Activated naive CD8-positive, alpha-beta T cell treated with anti-CD3 and anti-CD28 coated beads, Interleukin-2, amount 10 ng/mL, durations not matched to agents 7 days and 5 days (primary cell): ENCODE results near the gene PCSK1. TPM values are rescaled to one million over a fixed set of nuclear protein-coding genes. Genes with fewer than 3 reads are reported as not detected.
"Not testable (repeated sequence)": the region's sequence is repeated elsewhere in the genome, so short reads cannot be mapped to it uniquely, and the experiment has no call there.

Experiments used
- ATAC-seq: fragments of 150-1000 bp; cut with Tn5 transposase; one replicate; pipeline ENCODE4 v1.10.0; 2021; ENCODE audit warnings: low read depth, moderate library complexity
- POLR2A ChIA-PET: fragments of 350-600 bp; sonication (Branson Sonifier 250); formaldehyde crosslinking; loops from one replicate; lab custom pipeline; 2021; ENCODE audit warnings: antibody characterized with exemption; lab: Charles Lee
- DNase-seq: peaks from one replicate; pipeline ENCODE4 v3.0.0; 2021
- H3K27ac Mint-ChIP-seq: one replicate; pipeline ENCODE4 v1.8.0; 2022; ENCODE audit warnings: mild to moderate bottlenecking, mixed read lengths
- H3K27me3 Mint-ChIP-seq: one replicate; pipeline ENCODE4 v1.8.0; 2022; ENCODE audit warnings: mild to moderate bottlenecking, moderate library complexity, mixed read lengths
- H3K36me3 Mint-ChIP-seq: one replicate; pipeline ENCODE4 v1.8.0; 2021; ENCODE audit warnings: mild to moderate bottlenecking, mixed read lengths
- H3K4me1 Mint-ChIP-seq: one replicate; pipeline ENCODE4 v1.8.0; 2021; ENCODE audit warnings: mixed read lengths
- H3K4me3 Mint-ChIP-seq: one replicate; pipeline ENCODE4 v1.8.0; 2022; ENCODE audit warnings: mild to moderate bottlenecking, moderate library complexity, mixed read lengths
- H3K9me3 Mint-ChIP-seq: one replicate; pipeline ENCODE4 v1.8.0; 2021; ENCODE audit warnings: mixed read lengths
- total RNA-seq, 2 experiments: library from RNA; stranded (reverse); gene quantifications; one replicate each; pipeline ENCODE4 v1.2.3, GENCODE V29; 2021

Gene PCSK1
- total RNA-seq, 2 experiments from 2014 or later = not detected

- no peak overlapping the region for H3K27ac Mint-ChIP-seq
- POLR2A ChIA-PET = no interaction called here
- no peaks in the 10 kb centered on the region for H3K9me3 Mint-ChIP-seq
- H3K27me3 Mint-ChIP-seq = peaks cover 28% of the 10 kb centered on the region
- no peak overlapping the region for H3K4me3 Mint-ChIP-seq
- no peak for DNase-seq
- peaks cover 4% of the 10 kb centered on the region for H3K4me1 Mint-ChIP-seq
- H3K36me3 Mint-ChIP-seq = no peaks in the 10 kb centered on the region
- no peak for ATAC-seq
Measured at GRCh38 chr5:96377597-96377996, 55.5 kb downstream of the PCSK1 start.

GRCh38 chr5:96377167-96377566, 55.9 kb downstream of the PCSK1 start:
- ATAC-seq (no peak), DNase-seq (no peak)
- Mint-ChIP-seq H3K4me1 (peaks cover 4% of the 10 kb centered on the region), H3K27ac (no peak overlapping the region), H3K4me3 (no peak overlapping the region), H3K36me3 (no peaks in the 10 kb centered on the region), H3K9me3 (no peaks in the 10 kb centered on the region), H3K27me3 (peaks cover 29% of the 10 kb centered on the region)
- POLR2A ChIA-PET = no interaction called here

- Mint-ChIP-seq H3K27ac (no peak overlapping the region), H3K9me3 (no peaks in the 10 kb centered on the region), H3K36me3 (no peaks in the 10 kb centered on the region), H3K4me1 (no peaks in the 10 kb centered on the region), H3K27me3 (peaks cover 28% of the 10 kb centered on the region), H3K4me3 (no peak overlapping the region)
- POLR2A ChIA-PET = no interaction called here
- no peak for ATAC-seq
- no peak for DNase-seq
Measured at GRCh38 chr5:96374653-96375052, 58.4 kb downstream of the PCSK1 start.

GRCh38 chr5:96373381-96373733, 59.7 kb downstream of the PCSK1 start:
- peaks cover 35% of the 10 kb centered on the region for H3K27me3 Mint-ChIP-seq
- ATAC-seq (no peak), DNase-seq (no peak)
- POLR2A ChIA-PET = no interaction called here
- H3K27ac Mint-ChIP-seq = no peak overlapping the region
- H3K36me3 Mint-ChIP-seq = no peaks in the 10 kb centered on the region
- H3K4me3 Mint-ChIP-seq = no peak overlapping the region
- H3K9me3 Mint-ChIP-seq = no peaks in the 10 kb centered on the region
- no peaks in the 10 kb centered on the region for H3K4me1 Mint-ChIP-seq

GRCh38 chr5:96372726-96373380, 60.2 kb downstream of the PCSK1 start:
- DNase-seq (no peak), ATAC-seq (no peak)
- peaks cover 35% of the 10 kb centered on the region for H3K27me3 Mint-ChIP-seq
- H3K9me3 Mint-ChIP-seq = no peaks in the 10 kb centered on the region
- POLR2A ChIA-PET = no interaction called here
- no peak overlapping the region for H3K4me3 Mint-ChIP-seq
- H3K4me1 Mint-ChIP-seq = no peaks in the 10 kb centered on the region
- H3K27ac Mint-ChIP-seq = no peak overlapping the region
- no peaks in the 10 kb centered on the region for H3K36me3 Mint-ChIP-seq

GRCh38 chr5:96370976-96371375, 62.1 kb downstream of the PCSK1 start:
- Mint-ChIP-seq H3K4me3 (no peak overlapping the region), H3K36me3 (no peaks in the 10 kb centered on the region), H3K9me3 (no peaks in the 10 kb centered on the region), H3K27ac (no peak overlapping the region), H3K27me3 (peaks cover 33% of the 10 kb centered on the region), H3K4me1 (no peaks in the 10 kb centered on the region)
- DNase-seq (no peak), ATAC-seq (no peak)
- POLR2A ChIA-PET = no interaction called here

GRCh38 chr5:96367337-96367736, 65.7 kb downstream of the PCSK1 start:
- H3K27ac Mint-ChIP-seq, H3K36me3 Mint-ChIP-seq, POLR2A ChIA-PET, H3K4me1 Mint-ChIP-seq, H3K4me3 Mint-ChIP-seq, H3K9me3 Mint-ChIP-seq, DNase-seq, ATAC-seq: not testable (repeated sequence)
- peaks cover 22% of the 10 kb centered on the region for H3K27me3 Mint-ChIP-seq

GRCh38 chr5:96354237-96354636, 78.8 kb downstream of the PCSK1 start:
- no peak for ATAC-seq
- Mint-ChIP-seq H3K4me1 (no peaks in the 10 kb centered on the region), H3K9me3 (no peaks in the 10 kb centered on the region), H3K36me3 (no peaks in the 10 kb centered on the region), H3K27me3 (peaks cover 21% of the 10 kb centered on the region), H3K4me3 (no peak overlapping the region), H3K27ac (no peak overlapping the region)
- POLR2A ChIA-PET = no interaction called here
- no peak for DNase-seq

GRCh38 chr5:96353220-96353619, 79.8 kb downstream of the PCSK1 start:
- Mint-ChIP-seq H3K27ac (no peak overlapping the region), H3K9me3 (no peaks in the 10 kb centered on the region), H3K27me3 (peaks cover 17% of the 10 kb centered on the region), H3K4me1 (no peaks in the 10 kb centered on the region), H3K36me3 (no peaks in the 10 kb centered on the region), H3K4me3 (no peak overlapping the region)
- no peak for ATAC-seq
- no peak for DNase-seq
- POLR2A ChIA-PET = no interaction called here

GRCh38 chr5:96350678-96351077, 82.4 kb downstream of the PCSK1 start:
- DNase-seq (no peak), ATAC-seq (no peak)
- Mint-ChIP-seq H3K36me3 (no peaks in the 10 kb centered on the region), H3K27ac (no peak overlapping the region), H3K4me3 (no peak overlapping the region), H3K4me1 (peaks cover 1% of the 10 kb centered on the region), H3K27me3 (peaks cover 17% of the 10 kb centered on the region), H3K9me3 (no peaks in the 10 kb centered on the region)
- POLR2A ChIA-PET = no interaction called here

- Mint-ChIP-seq H3K9me3 (no peaks in the 10 kb centered on the region), H3K27ac (no peak overlapping the region), H3K36me3 (no peaks in the 10 kb centered on the region), H3K27me3 (peaks cover 20% of the 10 kb centered on the region), H3K4me1 (peaks cover 11% of the 10 kb centered on the region), H3K4me3 (no peak overlapping the region)
- DNase-seq (no peak), ATAC-seq (no peak)
- POLR2A ChIA-PET = no interaction called here
Measured at GRCh38 chr5:96348536-96348935, 84.5 kb downstream of the PCSK1 start.

- no peaks in the 10 kb centered on the region for H3K9me3 Mint-ChIP-seq
- no peak overlapping the region for H3K27ac Mint-ChIP-seq
- POLR2A ChIA-PET = no interaction called here
- DNase-seq (no peak), ATAC-seq (no peak)
- no peak overlapping the region for H3K4me3 Mint-ChIP-seq
- H3K36me3 Mint-ChIP-seq = no peaks in the 10 kb centered on the region
- peaks cover 11% of the 10 kb centered on the region for H3K4me1 Mint-ChIP-seq
- H3K27me3 Mint-ChIP-seq = peaks cover 21% of the 10 kb centered on the region
Measured at GRCh38 chr5:96347502-96348292, 85.4 kb downstream of the PCSK1 start.

GRCh38 chr5:96344678-96345577, 88.1 kb downstream of the PCSK1 start:
- peak; percentile 89 for ATAC-seq
- Mint-ChIP-seq H3K4me3 (peak overlapping the region; percentile 4), H3K27ac (no peak overlapping the region), H3K36me3 (no peaks in the 10 kb centered on the region), H3K9me3 (no peaks in the 10 kb centered on the region), H3K4me1 (peaks cover 11% of the 10 kb centered on the region), H3K27me3 (peaks cover 10% of the 10 kb centered on the region)
- POLR2A ChIA-PET = interaction anchor here (1.3 kb wide), 1 partner anchor 475 kb away, joined by 4 read pairs; no protein-coding TSS in a partner anchor
- no peak for DNase-seq
